Uterus (tissue), 4 donors: ENCODE measurements around the gene AGBL4. TPM values are rescaled to one million over a fixed set of nuclear protein-coding genes. Genes with fewer than 3 reads are reported as not detected.
"Not testable (repeated sequence)": the region's sequence is repeated elsewhere in the genome, so short reads cannot be mapped to it uniquely, and the experiment has no call there.

Source experiments
- DNase-seq, 2 donors: peaks; one replicate each; pipeline ENCODE4 v3.0.0-alpha.2; 2019 to 2020
- H3K27ac ChIP-seq, 2 donors: fragments of 200-600 bp; sonication (generic); 1 replicate in 1 of 2; 2 replicates in 1 of 2; pipeline ENCODE4 v1.5.1; 2016 to 2018
- H3K27me3 ChIP-seq, 2 donors: fragments of 200-600 bp; sonication (generic); one replicate each; pipeline ENCODE4 v1.5.1; 2018 to 2019; ENCODE audit warnings: control low read depth in 1 of 2
- H3K36me3 ChIP-seq, 2 donors: fragments of 200-600 bp; sonication (generic); one replicate each; pipeline ENCODE4 v1.5.1; 2019; ENCODE audit warnings: control low read depth in 1 of 2
- H3K4me1 ChIP-seq, 2 donors: fragments of 200-600 bp; sonication (generic); one replicate each; pipeline ENCODE4 v1.5.1; 2018 to 2019; ENCODE audit warnings: control low read depth in 1 of 2
- H3K4me3 ChIP-seq, 2 donors: fragments of 200-600 bp; sonication (generic); 1 replicate in 1 of 2; 2 replicates in 1 of 2; pipeline ENCODE4 v1.5.1; 2018 to 2019; ENCODE audit warnings: mild to moderate bottlenecking in 1 of 2
- H3K9me3 ChIP-seq, 2 donors: fragments of 200-600 bp; sonication (generic); one replicate each; pipeline ENCODE4 v1.5.1; 2019; ENCODE audit warnings: control low read depth in 1 of 2
- POLR2A ChIP-seq, 2 donors: fragments of 450-650 bp; IDR thresholded peaks; one replicate each; pipeline ENCODE4 v1.6.1; 2016; ENCODE audit warnings: antibody characterized with exemption in 2 of 2, mild to moderate bottlenecking in 1 of 2, moderate library complexity in 1 of 2
- intact Hi-C: fragments of 100-400 bp; cut with DNase I; formaldehyde crosslinking; loops from one replicate; pipeline ENCODE4 v1.15.1; 2023; ENCODE audit warnings: low total_unique reads
- total RNA-seq, 4 donors: library from RNA; depleted of rRNA in 3 of 4; stranded (reverse); fragments of >200 nt in 3 of 4; gene quantifications; one replicate each; pipeline versions ENCODE4 v1.1.0 to v1.2.4, GENCODE V29; 2014 to 2023
- TF ChIP-seq, protein P1 (sequence below), 4 experiments: fragments of 200-600 bp in 2 of 4; fragments of 450-650 bp in 2 of 4; sonication (generic) in 2 of 4; IDR thresholded peaks; one replicate each; pipeline ENCODE4 v1.5.1; 2016 to 2019; ENCODE audit warnings: antibody characterized with exemption in 4 of 4, mild to moderate bottlenecking in 2 of 4, moderate library complexity in 1 of 4
- donor health status: DM: yes; HTN: yes; CAD: no.

Gene AGBL4
- total RNA-seq, 4 donors from 2014 or later = 0.85 to 1.9 TPM; not detected in 2

DNA sequence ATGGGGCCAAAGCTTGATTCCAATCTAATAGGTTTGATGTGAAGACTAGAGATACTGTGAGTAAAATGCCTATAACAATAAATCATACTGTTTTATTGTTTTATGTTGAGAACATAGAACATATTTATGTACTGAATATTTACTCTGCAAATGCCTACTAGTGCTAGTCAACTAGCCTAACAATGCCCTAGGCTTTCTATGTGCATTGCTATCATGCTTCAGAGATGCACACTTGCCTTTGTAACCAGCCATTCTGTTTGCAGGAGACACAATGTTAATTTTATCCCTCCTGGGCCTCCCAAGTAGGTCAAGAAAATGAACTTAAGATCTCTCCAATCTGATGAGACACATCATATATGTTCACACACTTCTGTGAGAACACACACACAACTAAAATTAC, 716.3 kb downstream of the AGBL4 start:
- no peak for DNase-seq
- Histone ChIP-seq H3K36me3 (no peaks in the 10 kb centered on the region), H3K4me1 (no peaks in the 10 kb centered on the region), H3K27ac (no peak overlapping the region), H3K4me3 (no peak overlapping the region), H3K27me3 (no peaks in the 10 kb centered on the region), H3K9me3 (no peaks in the 10 kb centered on the region)
- intact Hi-C loops = no loop called here
- TF ChIP-seq POLR2A (IDR thresholded peaks at IDR 0.05) = no peak
- TF ChIP-seq, protein P1, sequence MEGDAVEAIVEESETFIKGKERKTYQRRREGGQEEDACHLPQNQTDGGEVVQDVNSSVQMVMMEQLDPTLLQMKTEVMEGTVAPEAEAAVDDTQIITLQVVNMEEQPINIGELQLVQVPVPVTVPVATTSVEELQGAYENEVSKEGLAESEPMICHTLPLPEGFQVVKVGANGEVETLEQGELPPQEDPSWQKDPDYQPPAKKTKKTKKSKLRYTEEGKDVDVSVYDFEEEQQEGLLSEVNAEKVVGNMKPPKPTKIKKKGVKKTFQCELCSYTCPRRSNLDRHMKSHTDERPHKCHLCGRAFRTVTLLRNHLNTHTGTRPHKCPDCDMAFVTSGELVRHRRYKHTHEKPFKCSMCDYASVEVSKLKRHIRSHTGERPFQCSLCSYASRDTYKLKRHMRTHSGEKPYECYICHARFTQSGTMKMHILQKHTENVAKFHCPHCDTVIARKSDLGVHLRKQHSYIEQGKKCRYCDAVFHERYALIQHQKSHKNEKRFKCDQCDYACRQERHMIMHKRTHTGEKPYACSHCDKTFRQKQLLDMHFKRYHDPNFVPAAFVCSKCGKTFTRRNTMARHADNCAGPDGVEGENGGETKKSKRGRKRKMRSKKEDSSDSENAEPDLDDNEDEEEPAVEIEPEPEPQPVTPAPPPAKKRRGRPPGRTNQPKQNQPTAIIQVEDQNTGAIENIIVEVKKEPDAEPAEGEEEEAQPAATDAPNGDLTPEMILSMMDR (IDR thresholded peaks at IDR 0.05) = no peak

DNA sequence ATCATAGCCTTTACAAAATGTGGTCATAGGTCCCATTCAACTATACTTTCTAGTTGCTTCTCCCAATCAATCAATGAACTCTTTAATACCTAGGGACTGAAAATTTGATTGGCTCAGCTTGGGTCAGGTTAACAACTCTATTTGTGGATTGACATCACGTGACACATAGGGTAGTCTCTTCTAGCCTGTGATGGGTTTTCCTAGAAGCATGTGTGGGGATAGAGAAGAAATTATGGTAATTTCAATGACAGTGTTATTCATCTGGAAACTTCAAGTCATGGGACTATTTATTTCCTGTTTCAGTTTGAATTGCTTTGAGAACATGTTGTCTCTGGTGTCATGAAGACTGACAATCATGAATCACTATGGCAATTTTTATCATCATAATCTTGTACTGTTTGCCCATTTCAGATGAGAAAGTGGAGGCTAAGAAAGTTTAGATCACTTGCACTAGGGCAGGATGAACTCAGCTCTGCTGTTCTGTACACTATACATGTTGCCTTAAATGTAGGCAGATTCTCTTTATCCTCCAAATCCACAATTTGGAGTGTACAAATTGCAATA, 717.2 kb downstream of the AGBL4 start:
- H3K27ac ChIP-seq = no peak overlapping the region
- no peaks in the 10 kb centered on the region for H3K36me3 ChIP-seq
- H3K9me3 ChIP-seq = peaks cover 0 to 5% of the 10 kb centered on the region in 2 donors
- no peak overlapping the region for H3K4me3 ChIP-seq
- no peaks in the 10 kb centered on the region for H3K27me3 ChIP-seq
- no peak for DNase-seq
- no peaks in the 10 kb centered on the region for H3K4me1 ChIP-seq
- no peak for TF ChIP-seq POLR2A (IDR thresholded peaks at IDR 0.05)
- TF ChIP-seq, protein P1 (IDR thresholded peaks at IDR 0.05) = no peak
- intact Hi-C loops = no loop called here

DNA sequence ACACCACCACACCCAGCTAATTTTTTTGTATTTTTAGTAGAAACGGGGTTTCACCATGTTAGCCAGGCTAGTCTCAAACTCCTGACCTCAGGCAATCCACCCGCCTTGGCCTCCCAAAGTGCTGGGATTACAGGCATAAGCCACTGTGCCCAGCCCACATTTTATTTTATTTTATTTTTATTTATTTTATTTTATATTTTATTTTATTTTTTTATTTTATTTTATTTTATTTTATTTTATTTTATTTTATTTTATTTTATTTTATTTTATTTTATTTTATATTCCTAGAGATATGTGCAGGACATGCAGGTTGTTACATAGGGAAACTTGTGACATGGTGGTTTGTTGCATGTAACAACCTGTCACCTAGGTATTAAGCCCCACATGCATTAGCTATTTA, 721.4 kb downstream of the AGBL4 start:
- DNase-seq, H3K27me3 ChIP-seq, H3K36me3 ChIP-seq, intact Hi-C loops, H3K27ac ChIP-seq, H3K9me3 ChIP-seq, H3K4me3 ChIP-seq, H3K4me1 ChIP-seq: not testable (repeated sequence)

DNA sequence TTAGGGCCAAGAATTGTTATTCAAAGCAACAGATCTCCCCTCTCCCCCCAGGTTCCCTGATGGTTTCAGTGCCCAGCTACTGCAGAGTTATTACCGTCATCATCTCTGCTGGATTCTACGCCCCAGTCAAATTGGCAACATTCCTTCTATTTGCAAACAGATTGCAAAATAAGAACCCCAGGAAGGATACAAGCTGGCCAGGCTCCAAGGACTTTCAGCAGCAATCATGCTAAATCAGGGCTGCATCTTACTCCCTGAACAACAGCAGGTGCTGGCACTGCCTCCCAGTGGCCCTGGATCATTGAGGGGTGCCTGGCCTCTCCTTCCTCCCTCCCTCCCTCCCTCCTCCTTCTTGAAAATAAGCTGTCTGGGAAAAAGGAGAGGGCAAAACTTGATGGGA, 725.5 kb downstream of the AGBL4 start:
- Histone ChIP-seq H3K27ac (no peak overlapping the region), H3K4me1 (no peaks in the 10 kb centered on the region), H3K4me3 (no peak overlapping the region), H3K27me3 (no peaks in the 10 kb centered on the region), H3K36me3 (no peaks in the 10 kb centered on the region), H3K9me3 (peaks cover 0 to 5% of the 10 kb centered on the region in 2 donors)
- no peak for TF ChIP-seq POLR2A (IDR thresholded peaks at IDR 0.05)
- TF ChIP-seq, protein P1 (IDR thresholded peaks at IDR 0.05) = no peak
- DNase-seq = no peak
- intact Hi-C loops = no loop called here

DNA sequence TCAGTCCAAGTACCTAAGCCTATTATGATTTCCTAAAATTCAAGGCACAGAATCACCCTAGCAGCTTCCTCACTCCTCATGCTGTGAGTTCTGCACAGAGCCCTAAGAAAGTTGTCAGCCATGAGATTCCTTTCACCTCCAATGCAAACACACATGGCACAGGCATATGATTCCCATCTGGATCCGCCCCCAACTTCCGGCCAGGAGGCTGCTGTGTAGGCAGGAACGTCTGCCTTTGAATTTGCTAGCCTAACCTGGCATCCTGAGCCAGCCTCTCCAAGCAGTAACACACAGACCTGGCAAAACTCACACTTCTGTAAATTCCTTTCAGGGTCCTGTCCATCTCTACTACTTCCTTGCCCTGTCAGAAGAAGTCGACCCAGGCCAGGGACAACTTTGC, 726.0 kb downstream of the AGBL4 start:
- Histone ChIP-seq H3K36me3 (no peaks in the 10 kb centered on the region), H3K4me1 (no peaks in the 10 kb centered on the region), H3K27me3 (no peaks in the 10 kb centered on the region), H3K27ac (no peak overlapping the region), H3K4me3 (no peak overlapping the region), H3K9me3 (peaks cover 0 to 5% of the 10 kb centered on the region in 2 donors)
- TF ChIP-seq, protein P1 (IDR thresholded peaks at IDR 0.05) = no peak
- TF ChIP-seq POLR2A (IDR thresholded peaks at IDR 0.05) = no peak
- no peak for DNase-seq
- intact Hi-C loops = no loop called here

DNA sequence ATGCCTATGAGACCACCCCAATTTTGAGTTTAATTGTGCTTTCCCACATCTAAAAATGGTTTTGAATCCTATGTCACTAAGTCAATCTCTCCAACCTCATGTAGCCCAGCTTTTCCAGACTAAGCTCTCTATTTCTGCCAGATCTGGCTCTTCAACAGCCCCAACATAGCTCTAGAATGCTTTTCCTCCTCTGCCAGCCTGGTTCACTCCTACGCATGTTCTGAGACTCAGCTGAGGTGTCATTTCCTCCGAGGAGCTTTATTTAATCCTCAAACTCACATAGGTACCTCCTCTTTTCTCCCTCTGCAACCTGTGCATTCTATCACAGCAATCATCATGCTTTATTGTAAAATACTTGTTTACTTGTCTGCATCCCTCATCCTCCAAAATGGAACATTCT, 729.2 kb downstream of the AGBL4 start:
- no peak for TF ChIP-seq POLR2A (IDR thresholded peaks at IDR 0.05)
- TF ChIP-seq, protein P1 (IDR thresholded peaks at IDR 0.05) = no peak
- no peaks in the 10 kb centered on the region for H3K4me1 ChIP-seq
- DNase-seq = no peak
- no peaks in the 10 kb centered on the region for H3K9me3 ChIP-seq
- H3K27me3 ChIP-seq = no peaks in the 10 kb centered on the region
- H3K27ac ChIP-seq = no peak overlapping the region
- intact Hi-C loops = no loop called here
- no peaks in the 10 kb centered on the region for H3K36me3 ChIP-seq
- no peak overlapping the region for H3K4me3 ChIP-seq
